GM23338 (cell line): Measurements from ENCODE around the gene TNS1. TPM values are rescaled to one million over a fixed set of nuclear protein-coding genes. Genes with fewer than 3 reads are reported as not detected.

ENCODE experiments used
- ATAC-seq: fragments of 200-7000 bp; cut with Tn5 transposase; 3 replicates; pipeline ENCODE4 v1.9.1; 2020
- DNase-seq: peaks from one replicate; pipeline ENCODE4 v3.0.0-alpha.2; 2015; ENCODE audit warnings: low spot score
- H2AFZ ChIP-seq: fragments of 200-600 bp; sonication (generic); 2 replicates; pipeline ENCODE4 v1.8.0; 2016; ENCODE audit warnings: antibody characterized with exemption, mild to moderate bottlenecking, moderate library complexity
- H3F3A ChIP-seq: fragments of 200-600 bp; sonication (generic); replicated peaks from 2 replicates; pipeline ENCODE4 v1.8.0; 2017; ENCODE audit warnings: antibody characterized with exemption, mixed run types, low read depth
- H3K27ac ChIP-seq: fragments of 200-600 bp; sonication (generic); 2 replicates; pipeline ENCODE4 v1.6.1; 2016; ENCODE audit warnings: low read depth
- H3K27me3 ChIP-seq: fragments of 200-600 bp; sonication (generic); 2 replicates; pipeline ENCODE4 v1.8.0; 2016; ENCODE audit warnings: mild to moderate bottlenecking, mixed run types, moderate library complexity; ENCODE audit not compliant: insufficient read depth
- H3K36me3 ChIP-seq: fragments of 200-600 bp; sonication (generic); 2 replicates; pipeline ENCODE4 v1.8.0; 2016; ENCODE audit warnings: mild to moderate bottlenecking; ENCODE audit not compliant: insufficient read depth
- H3K4me1 ChIP-seq: fragments of 200-600 bp; sonication (generic); 2 replicates; pipeline ENCODE4 v1.8.0; 2016; ENCODE audit warnings: mild to moderate bottlenecking, moderate library complexity; ENCODE audit not compliant: insufficient read depth
- H3K4me2 ChIP-seq: fragments of 200-600 bp; sonication (generic); 2 replicates; pipeline ENCODE4 v1.7.1; 2017; ENCODE audit warnings: mixed run types
- H3K4me3 ChIP-seq: fragments of 200-600 bp; sonication (generic); 2 replicates; pipeline ENCODE4 v1.6.1; 2016; ENCODE audit warnings: mixed run types
- H3K79me2 ChIP-seq: fragments of 200-600 bp; sonication (generic); replicated peaks from 2 replicates; pipeline ENCODE4 v1.8.0; 2017; ENCODE audit warnings: mild to moderate bottlenecking; ENCODE audit not compliant: insufficient read depth
- H3K9me2 ChIP-seq: fragments of 200-600 bp; sonication (generic); 2 replicates; pipeline ENCODE4 v1.8.0; 2017; ENCODE audit not compliant: insufficient read depth
- H4K20me1 ChIP-seq: fragments of 200-600 bp; sonication (generic); replicated peaks from 2 replicates; pipeline ENCODE4 v1.8.0; 2017; ENCODE audit warnings: mild to moderate bottlenecking; ENCODE audit not compliant: insufficient read depth
- H3K27ac Mint-ChIP-seq: 2 replicates; pipeline ENCODE4 v1.8.0; 2020; ENCODE audit warnings: inconsistent platforms, mild to moderate bottlenecking, moderate library complexity, mixed read lengths
- H3K27me3 Mint-ChIP-seq: 3 replicates; pipeline ENCODE4 v1.8.0; 2022; ENCODE audit warnings: low read depth, mild to moderate bottlenecking, moderate library complexity, mixed read lengths, inconsistent platforms; ENCODE audit not compliant: insufficient read depth, poor library complexity
- H3K36me3 Mint-ChIP-seq: 3 replicates; pipeline ENCODE4 v1.8.0; 2021; ENCODE audit warnings: low read depth, mild to moderate bottlenecking, inconsistent platforms, moderate library complexity, mixed read lengths
- H3K4me1 Mint-ChIP-seq: 3 replicates; pipeline ENCODE4 v1.8.0; 2020; ENCODE audit warnings: mild to moderate bottlenecking, inconsistent platforms, mixed read lengths
- H3K4me3 Mint-ChIP-seq: 3 replicates; pipeline ENCODE4 v1.8.0; 2021; ENCODE audit warnings: moderate library complexity, mild to moderate bottlenecking, inconsistent platforms, mixed read lengths
- H3K9me3 Mint-ChIP-seq: 3 replicates; pipeline ENCODE4 v1.8.0; 2020; ENCODE audit warnings: moderate library complexity, mild to moderate bottlenecking, inconsistent platforms, mixed read lengths
- CREB1 ChIP-seq: fragments of 250-450 bp; sonication (Bioruptor Pico); IDR thresholded peaks from 2 replicates; pipeline ENCODE4 v1.5.0; 2020; ENCODE audit warnings: low read depth, mild to moderate bottlenecking, moderate library complexity
- EZH2 ChIP-seq: fragments of 200-600 bp; sonication (generic); IDR thresholded peaks from one replicate; pipeline ENCODE4 v1.8.0; 2017; ENCODE audit warnings: antibody characterized with exemption, mild to moderate bottlenecking, low read depth; ENCODE audit not compliant: unreplicated experiment
- EZH2phosphoT487 ChIP-seq: fragments of 200-600 bp; sonication (generic); IDR thresholded peaks from one replicate; pipeline ENCODE4 v1.8.1; 2018; ENCODE audit warnings: antibody characterized with exemption; ENCODE audit not compliant: unreplicated experiment
- JUNB ChIP-seq: IDR thresholded peaks from one replicate; pipeline ENCODE4 v1.6.1; 2016; ENCODE audit warnings: antibody characterized with exemption; ENCODE audit not compliant: unreplicated experiment
- NANOG ChIP-seq: IDR thresholded peaks from 2 replicates; pipeline ENCODE4 v1.6.1; 2016; ENCODE audit warnings: antibody characterized with exemption, borderline replicate concordance
- POLR2AphosphoS5 ChIP-seq: IDR thresholded peaks from 2 replicates; pipeline ENCODE4 v1.6.1; 2016; ENCODE audit warnings: antibody characterized with exemption, low read depth
- STAT1 ChIP-seq: IDR thresholded peaks from one replicate; pipeline ENCODE4 v1.6.1; 2016; ENCODE audit warnings: antibody characterized with exemption; ENCODE audit not compliant: unreplicated experiment
- ZNF114 ChIP-seq: fragments of 250-450 bp; sonication (Bioruptor Pico); IDR thresholded peaks from 2 replicates; pipeline ENCODE4 v1.5.0; 2020; ENCODE audit warnings: mild to moderate bottlenecking, moderate library complexity
- ZNF331 ChIP-seq: fragments of 250-450 bp; sonication (Bioruptor Pico); IDR thresholded peaks from 2 replicates; pipeline ENCODE4 v1.5.0; 2020; ENCODE audit warnings: low read depth, mild to moderate bottlenecking, moderate library complexity
- polyA plus RNA-seq: library from polyadenylated mRNA; unstranded; fragments of >200 nt; fragmentation: Nextera tagmentation; extraction: Ambion mirVana; gene quantifications from 2 replicates; pipeline ENCODE4 v1.2.1, GENCODE V29; 2016
- total RNA-seq: library from RNA; depleted of rRNA; stranded (reverse); fragments of >200 nt; shearing (Covaris generic); gene quantifications from 2 replicates; pipeline ENCODE4 v1.2.3, GENCODE V29; 2014
- TF ChIP-seq, protein P1 (sequence below), 2 experiments: fragments of 200-600 bp in 1 of 2; sonication (generic) in 1 of 2; conservative IDR thresholded peaks; 2 replicates each; pipeline versions ENCODE4 v1.5.1 to v1.6.1; 2016 to 2017; ENCODE audit warnings: antibody characterized with exemption in 2 of 2, low read depth in 2 of 2, mild to moderate bottlenecking in 2 of 2, moderate library complexity in 1 of 2
- TF ChIP-seq, protein P2 (sequence below): IDR thresholded peaks from 2 replicates; pipeline ENCODE4 v1.6.1; 2016; ENCODE audit warnings: antibody characterized with exemption
- TF ChIP-seq, protein P3 (sequence below): fragments of 250-450 bp; sonication (Bioruptor Pico); IDR thresholded peaks from 2 replicates; pipeline ENCODE4 v1.5.0; 2020; ENCODE audit warnings: mild to moderate bottlenecking, moderate library complexity

The TNS1 gene
- total and polyA plus RNA-seq, 2 experiments from 2014 or later, result 2.0 to 7.4 TPM

DNA sequence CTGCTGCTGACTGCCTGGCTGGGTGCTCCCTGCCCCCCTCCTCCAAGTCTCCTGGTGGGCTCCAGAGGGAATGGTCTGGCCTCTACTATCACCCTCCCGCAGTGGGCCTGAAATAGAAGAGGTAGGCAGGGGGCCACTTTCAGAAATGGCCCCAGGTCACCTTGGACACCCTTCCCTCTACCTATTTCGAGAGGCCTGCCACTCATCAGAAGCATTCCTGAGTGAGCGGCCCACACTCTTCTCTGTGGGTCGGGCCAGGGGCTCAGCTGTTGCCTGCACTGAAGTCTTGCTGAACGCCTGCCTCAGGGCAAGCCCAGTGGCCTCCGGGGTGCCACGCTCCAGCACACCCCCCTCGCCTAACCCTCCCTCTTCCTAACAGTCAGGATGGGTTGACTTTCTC is 124.9 kb downstream of the TNS1 start (continued):
- TF ChIP-seq, protein P1, sequence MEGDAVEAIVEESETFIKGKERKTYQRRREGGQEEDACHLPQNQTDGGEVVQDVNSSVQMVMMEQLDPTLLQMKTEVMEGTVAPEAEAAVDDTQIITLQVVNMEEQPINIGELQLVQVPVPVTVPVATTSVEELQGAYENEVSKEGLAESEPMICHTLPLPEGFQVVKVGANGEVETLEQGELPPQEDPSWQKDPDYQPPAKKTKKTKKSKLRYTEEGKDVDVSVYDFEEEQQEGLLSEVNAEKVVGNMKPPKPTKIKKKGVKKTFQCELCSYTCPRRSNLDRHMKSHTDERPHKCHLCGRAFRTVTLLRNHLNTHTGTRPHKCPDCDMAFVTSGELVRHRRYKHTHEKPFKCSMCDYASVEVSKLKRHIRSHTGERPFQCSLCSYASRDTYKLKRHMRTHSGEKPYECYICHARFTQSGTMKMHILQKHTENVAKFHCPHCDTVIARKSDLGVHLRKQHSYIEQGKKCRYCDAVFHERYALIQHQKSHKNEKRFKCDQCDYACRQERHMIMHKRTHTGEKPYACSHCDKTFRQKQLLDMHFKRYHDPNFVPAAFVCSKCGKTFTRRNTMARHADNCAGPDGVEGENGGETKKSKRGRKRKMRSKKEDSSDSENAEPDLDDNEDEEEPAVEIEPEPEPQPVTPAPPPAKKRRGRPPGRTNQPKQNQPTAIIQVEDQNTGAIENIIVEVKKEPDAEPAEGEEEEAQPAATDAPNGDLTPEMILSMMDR (conservative IDR thresholded peaks at IDR 0.05; ENCODE audit: low read depth in 2 of 2), result no peak
- no peak for TF ChIP-seq STAT1
- no peak for TF ChIP-seq NANOG
- TF ChIP-seq, protein P2, sequence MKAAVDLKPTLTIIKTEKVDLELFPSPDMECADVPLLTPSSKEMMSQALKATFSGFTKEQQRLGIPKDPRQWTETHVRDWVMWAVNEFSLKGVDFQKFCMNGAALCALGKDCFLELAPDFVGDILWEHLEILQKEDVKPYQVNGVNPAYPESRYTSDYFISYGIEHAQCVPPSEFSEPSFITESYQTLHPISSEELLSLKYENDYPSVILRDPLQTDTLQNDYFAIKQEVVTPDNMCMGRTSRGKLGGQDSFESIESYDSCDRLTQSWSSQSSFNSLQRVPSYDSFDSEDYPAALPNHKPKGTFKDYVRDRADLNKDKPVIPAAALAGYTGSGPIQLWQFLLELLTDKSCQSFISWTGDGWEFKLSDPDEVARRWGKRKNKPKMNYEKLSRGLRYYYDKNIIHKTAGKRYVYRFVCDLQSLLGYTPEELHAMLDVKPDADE, result no peak
- TF ChIP-seq ZNF331, result no peak
- TF ChIP-seq CREB1, result no peak

DNA sequence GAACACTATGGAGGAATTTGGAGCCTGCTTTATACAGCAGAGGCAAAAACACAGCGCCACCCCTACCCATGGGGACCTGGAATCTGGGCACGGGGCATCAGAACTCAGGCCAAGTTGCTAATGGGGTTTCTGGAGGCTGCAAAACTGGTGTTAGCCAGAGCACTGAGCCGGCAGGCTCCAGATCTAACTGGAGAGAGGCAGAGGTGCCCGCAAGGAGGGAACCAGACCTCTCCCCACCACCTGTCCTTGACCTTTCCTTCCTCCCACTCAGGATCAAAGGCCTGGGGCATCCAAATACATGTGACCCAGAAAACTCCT is 126.6 kb downstream of the TNS1 start:
- Histone ChIP-seq H3K4me3 (no peak overlapping the region), H3F3A (no peaks in the 10 kb centered on the region), H3K4me2 (no peak overlapping the region), H3K4me1 (no peaks in the 10 kb centered on the region), H3K27me3 (no peaks in the 10 kb centered on the region), H3K79me2 (no peaks in the 10 kb centered on the region), H3K36me3 (no peaks in the 10 kb centered on the region), H4K20me1 (no peaks in the 10 kb centered on the region), H3K27ac (no peak overlapping the region), H3K9me2 (no peaks in the 10 kb centered on the region), H2AFZ (no peak overlapping the region)
- DNase-seq (no peak), ATAC-seq (no peak)
- no peaks in the 10 kb centered on the region for H3K36me3 Mint-ChIP-seq
- no peak overlapping the region for H3K4me3 Mint-ChIP-seq
- H3K4me1 Mint-ChIP-seq, result peaks cover 27% of the 10 kb centered on the region
- H3K9me3 Mint-ChIP-seq, result no peaks in the 10 kb centered on the region
- no peak overlapping the region for H3K27ac Mint-ChIP-seq
- H3K27me3 Mint-ChIP-seq, result peaks cover 6% of the 10 kb centered on the region
- no peak for TF ChIP-seq EZH2phosphoT487
- TF ChIP-seq CREB1, result no peak
- no peak for TF ChIP-seq ZNF331
- TF ChIP-seq NANOG, result no peak
- no peak for TF ChIP-seq JUNB
- TF ChIP-seq, protein P2, result no peak
- no peak for TF ChIP-seq ZNF114 (CRISPR knock-in tag)
- TF ChIP-seq, protein P3, sequence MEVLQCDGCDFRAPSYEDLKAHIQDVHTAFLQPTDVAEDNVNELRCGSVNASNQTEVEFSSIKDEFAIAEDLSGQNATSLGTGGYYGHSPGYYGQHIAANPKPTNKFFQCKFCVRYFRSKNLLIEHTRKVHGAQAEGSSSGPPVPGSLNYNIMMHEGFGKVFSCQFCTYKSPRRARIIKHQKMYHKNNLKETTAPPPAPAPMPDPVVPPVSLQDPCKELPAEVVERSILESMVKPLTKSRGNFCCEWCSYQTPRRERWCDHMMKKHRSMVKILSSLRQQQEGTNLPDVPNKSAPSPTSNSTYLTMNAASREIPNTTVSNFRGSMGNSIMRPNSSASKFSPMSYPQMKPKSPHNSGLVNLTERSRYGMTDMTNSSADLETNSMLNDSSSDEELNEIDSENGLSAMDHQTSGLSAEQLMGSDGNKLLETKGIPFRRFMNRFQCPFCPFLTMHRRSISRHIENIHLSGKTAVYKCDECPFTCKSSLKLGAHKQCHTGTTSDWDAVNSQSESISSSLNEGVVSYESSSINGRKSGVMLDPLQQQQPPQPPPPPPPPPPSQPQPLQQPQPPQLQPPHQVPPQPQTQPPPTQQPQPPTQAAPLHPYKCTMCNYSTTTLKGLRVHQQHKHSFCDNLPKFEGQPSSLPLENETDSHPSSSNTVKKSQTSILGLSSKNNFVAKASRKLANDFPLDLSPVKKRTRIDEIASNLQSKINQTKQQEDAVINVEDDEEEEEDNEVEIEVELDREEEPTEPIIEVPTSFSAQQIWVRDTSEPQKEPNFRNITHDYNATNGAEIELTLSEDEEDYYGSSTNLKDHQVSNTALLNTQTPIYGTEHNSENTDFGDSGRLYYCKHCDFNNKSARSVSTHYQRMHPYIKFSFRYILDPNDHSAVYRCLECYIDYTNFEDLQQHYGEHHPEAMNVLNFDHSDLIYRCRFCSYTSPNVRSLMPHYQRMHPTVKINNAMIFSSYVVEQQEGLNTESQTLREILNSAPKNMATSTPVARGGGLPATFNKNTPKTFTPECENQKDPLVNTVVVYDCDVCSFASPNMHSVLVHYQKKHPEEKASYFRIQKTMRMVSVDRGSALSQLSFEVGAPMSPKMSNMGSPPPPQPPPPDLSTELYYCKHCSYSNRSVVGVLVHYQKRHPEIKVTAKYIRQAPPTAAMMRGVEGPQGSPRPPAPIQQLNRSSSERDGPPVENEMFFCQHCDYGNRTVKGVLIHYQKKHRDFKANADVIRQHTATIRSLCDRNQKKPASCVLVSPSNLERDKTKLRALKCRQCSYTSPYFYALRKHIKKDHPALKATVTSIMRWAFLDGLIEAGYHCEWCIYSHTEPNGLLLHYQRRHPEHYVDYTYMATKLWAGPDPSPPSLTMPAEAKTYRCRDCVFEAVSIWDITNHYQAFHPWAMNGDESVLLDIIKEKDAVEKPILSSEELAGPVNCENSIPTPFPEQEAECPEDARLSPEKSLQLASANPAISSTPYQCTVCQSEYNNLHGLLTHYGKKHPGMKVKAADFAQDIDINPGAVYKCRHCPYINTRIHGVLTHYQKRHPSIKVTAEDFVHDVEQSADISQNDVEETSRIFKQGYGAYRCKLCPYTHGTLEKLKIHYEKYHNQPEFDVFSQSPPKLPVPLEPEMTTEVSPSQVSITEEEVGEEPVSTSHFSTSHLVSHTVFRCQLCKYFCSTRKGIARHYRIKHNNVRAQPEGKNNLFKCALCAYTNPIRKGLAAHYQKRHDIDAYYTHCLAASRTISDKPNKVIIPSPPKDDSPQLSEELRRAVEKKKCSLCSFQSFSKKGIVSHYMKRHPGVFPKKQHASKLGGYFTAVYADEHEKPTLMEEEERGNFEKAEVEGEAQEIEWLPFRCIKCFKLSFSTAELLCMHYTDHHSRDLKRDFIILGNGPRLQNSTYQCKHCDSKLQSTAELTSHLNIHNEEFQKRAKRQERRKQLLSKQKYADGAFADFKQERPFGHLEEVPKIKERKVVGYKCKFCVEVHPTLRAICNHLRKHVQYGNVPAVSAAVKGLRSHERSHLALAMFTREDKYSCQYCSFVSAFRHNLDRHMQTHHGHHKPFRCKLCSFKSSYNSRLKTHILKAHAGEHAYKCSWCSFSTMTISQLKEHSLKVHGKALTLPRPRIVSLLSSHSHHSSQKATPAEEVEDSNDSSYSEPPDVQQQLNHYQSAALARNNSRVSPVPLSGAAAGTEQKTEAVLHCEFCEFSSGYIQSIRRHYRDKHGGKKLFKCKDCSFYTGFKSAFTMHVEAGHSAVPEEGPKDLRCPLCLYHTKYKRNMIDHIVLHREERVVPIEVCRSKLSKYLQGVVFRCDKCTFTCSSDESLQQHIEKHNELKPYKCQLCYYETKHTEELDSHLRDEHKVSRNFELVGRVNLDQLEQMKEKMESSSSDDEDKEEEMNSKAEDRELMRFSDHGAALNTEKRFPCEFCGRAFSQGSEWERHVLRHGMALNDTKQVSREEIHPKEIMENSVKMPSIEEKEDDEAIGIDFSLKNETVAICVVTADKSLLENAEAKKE (CRISPR knock-in tag), result no peak
- no peak for TF ChIP-seq STAT1
- TF ChIP-seq, protein P1 (conservative IDR thresholded peaks at IDR 0.05; ENCODE audit: low read depth in 2 of 2), result no peak
- no peak for TF ChIP-seq POLR2AphosphoS5
- no peak for TF ChIP-seq EZH2
